ENCODE data around the gene OR51F2. TPM values are rescaled to one million over a fixed set of nuclear protein-coding genes. Genes with fewer than 3 reads are reported as not detected.
"Not testable (repeated sequence)": the region's sequence is repeated elsewhere in the genome, so short reads cannot be mapped to it uniquely, and the experiment has no call there.

The OR51F2 gene
- total and polyA plus RNA-seq, 9 of the 15 experiments (the other 6 are each of a cell fraction or from before 2014, with no cell fraction given), result not detected

- H2AFZ ChIP-seq (ENCODE audit: low read depth, low read length); in situ Hi-C loops (cut with MboI); H3K4me3 ChIP-seq; H3K36me3 ChIP-seq (ENCODE audit: control insufficient read depth, insufficient read depth, low read length); ATAC-seq; H3K27ac ChIP-seq (ENCODE audit: extremely low read depth, low read depth, low read length); BruUV-seq (replicated peaks); intact Hi-C loops (cut with micrococcal nuclease); H3K9me1 ChIP-seq (ENCODE audit: control insufficient read depth, insufficient read depth, low read length); H3K79me2 ChIP-seq (ENCODE audit: control insufficient read depth, insufficient read depth, low read length); H3K4me2 ChIP-seq (ENCODE audit: insufficient read depth, low read length); CTCF ChIA-PET (ENCODE audit: low intra/inter-chr PET ratio); H3K4me1 ChIP-seq (replicated peaks in 1 of 2; ENCODE audit: control insufficient read depth in 2 of 2, insufficient read depth in 2 of 2, low read length in 2 of 2); FAIRE-seq; DNase-seq (ENCODE audit: extremely low read depth in 1 of 4, low spot score in 3 of 4); H3K9me3 ChIP-seq (replicated peaks; ENCODE audit: control insufficient read depth, insufficient read depth, low read depth, low read length); H4K20me1 ChIP-seq (replicated peaks; ENCODE audit: control insufficient read depth, insufficient read depth, low read length); H3K9ac ChIP-seq (ENCODE audit: insufficient read depth in 1 of 2, low read depth in 2 of 2, low read length in 2 of 2); H3K27me3 ChIP-seq (ENCODE audit: control insufficient read depth in 2 of 2, insufficient read depth in 2 of 2, low read length in 2 of 2): not testable (repeated sequence)
- POLR2A ChIA-PET, result interaction anchor here (0.6 kb wide), 1 partner anchor 118 kb away, joined by 3 read pairs; no protein-coding TSS in a partner anchor
- 7% methylated on average over 5 of the region's 5 CpGs for WGBS (ENCODE audit: insufficient coverage, low coverage, missing lambda C conversion rate)
Measured at GRCh38 chr11:4801316-4801715, 19.8 kb upstream of the OR51F2 start.

- Histone ChIP-seq H3K9me1 (ENCODE audit: control insufficient read depth, insufficient read depth, low read length) (no peaks in the 10 kb centered on the region), H3K4me3 (no peak within 1 kb of the TSS), H3K36me3 (ENCODE audit: control insufficient read depth, insufficient read depth, low read length) (no peaks in the 10 kb centered on the region), H3K9me3 (replicated peaks; ENCODE audit: control insufficient read depth, insufficient read depth, low read depth, low read length) (no peaks in the 10 kb centered on the region), H3K27ac (ENCODE audit: extremely low read depth, low read depth, low read length) (no peak within 1 kb of the TSS), H3K9ac (ENCODE audit: insufficient read depth in 1 of 2, low read depth in 2 of 2, low read length in 2 of 2) (no peak within 1 kb of the TSS), H4K20me1 (replicated peaks; ENCODE audit: control insufficient read depth, insufficient read depth, low read length) (no peaks in the 10 kb centered on the region; the same call in 1 of the 2 replicates), H3K4me1 (replicated peaks in 1 of 2; ENCODE audit: control insufficient read depth in 2 of 2, insufficient read depth in 2 of 2, low read length in 2 of 2) (no peaks in the 10 kb centered on the region), H3K27me3 (ENCODE audit: control insufficient read depth in 2 of 2, insufficient read depth in 2 of 2, low read length in 2 of 2) (peaks cover 0 to 5% of the 10 kb centered on the region in 2 experiments; a peak in 1 of 5 replicates), H3K79me2 (ENCODE audit: control insufficient read depth, insufficient read depth, low read length) (no peaks in the 10 kb centered on the region), H3K4me2 (ENCODE audit: insufficient read depth, low read length) (no peak within 1 kb of the TSS), H2AFZ (ENCODE audit: low read depth, low read length) (no peak within 1 kb of the TSS)
- in situ Hi-C loops (cut with MboI), result no loop called here
- FAIRE-seq (no peak), ATAC-seq (no peak), DNase-seq (ENCODE audit: extremely low read depth in 1 of 4, low spot score in 3 of 4) (no peak)
- WGBS (ENCODE audit: insufficient coverage, low coverage, missing lambda C conversion rate), result 5% methylated on average over 3 of the region's 3 CpGs
- POLR2A ChIA-PET, result interaction anchor here (0.8 to 1.1 kb wide), 2 partner anchors 20 to 83 kb away, joined by 4 read pairs; no protein-coding TSS in a partner anchor
- intact Hi-C loops (cut with micrococcal nuclease), result no loop called here
- CTCF ChIA-PET (ENCODE audit: low intra/inter-chr PET ratio), result no interaction called here
- no TSS peak for BruUV-seq (replicated peaks)
- TF ChIP-seq ZFP36 (IDR thresholded peaks at IDR 0.05; ENCODE audit: low read depth, low read length, partially characterized antibody) (no peak), TARDBP (IDR thresholded peaks at IDR 0.05) (no peak), NFRKB (IDR thresholded peaks at IDR 0.05; ENCODE audit: low read depth) (no peak), TAF7 (tag; IDR thresholded peaks at IDR 0.05) (no peak), ZNF174 (CRISPR knock-in tag; IDR thresholded peaks at IDR 0.05) (no peak), ZNF57 (CRISPR knock-in tag; IDR thresholded peaks at IDR 0.05) (no peak)
Measured at GRCh38 chr11:4804280-4804679, 16.8 kb upstream of the OR51F2 start, which contains the start of gene OR52R1. Gene OR52R1, minus strand, starts transcription at chr11:4804380. Its CDS starts 0 bp downstream, at chr11:4804380.

Measured in K562 (cell line).